Neural progenitor cell (in vitro differentiated cells): ENCODE results near the gene MMP2. TPM values are rescaled to one million over a fixed set of nuclear protein-coding genes. Genes with fewer than 3 reads are reported as not detected.

Experiments used
- DNase-seq: peaks from one replicate; pipeline ENCODE4 v3.0.0-alpha.2; 2016; ENCODE audit warnings: low spot score
- H2AFZ ChIP-seq: fragments of 200-600 bp; sonication (generic); replicated peaks from 2 replicates; pipeline ENCODE4 v1.6.1; 2016; ENCODE audit warnings: antibody characterized with exemption
- H3F3A ChIP-seq: fragments of 200-600 bp; sonication (generic); 2 replicates; pipeline ENCODE4 v1.6.1; 2016; ENCODE audit warnings: antibody characterized with exemption, low read depth
- H3K27ac ChIP-seq: fragments of 200-600 bp; sonication (generic); 2 replicates; pipeline ENCODE4 v1.5.1; 2016; ENCODE audit warnings: mild to moderate bottlenecking
- H3K27me3 ChIP-seq: fragments of 200-600 bp; sonication (generic); 2 replicates; pipeline ENCODE4 v1.6.1; 2016; ENCODE audit warnings: mild to moderate bottlenecking, moderate library complexity
- H3K36me3 ChIP-seq: fragments of 200-600 bp; sonication (generic); 2 replicates; pipeline ENCODE4 v1.5.1; 2016
- H3K4me1 ChIP-seq: fragments of 200-600 bp; sonication (generic); 2 replicates; pipeline ENCODE4 v1.6.1; 2016; ENCODE audit warnings: mixed run types
- H3K4me2 ChIP-seq: fragments of 200-600 bp; sonication (generic); 2 replicates; pipeline ENCODE4 v1.6.1; 2016
- H3K4me3 ChIP-seq: fragments of 200-600 bp; sonication (generic); 2 replicates; pipeline ENCODE4 v1.5.1; 2016
- H3K79me2 ChIP-seq: fragments of 200-600 bp; sonication (generic); 2 replicates; pipeline ENCODE4 v1.6.1; 2016; ENCODE audit warnings: low read depth
- H3K9ac ChIP-seq: fragments of 200-600 bp; sonication (generic); 2 replicates; pipeline ENCODE4 v1.6.1; 2016
- H3K9me3 ChIP-seq: fragments of 200-600 bp; sonication (generic); 2 replicates; pipeline ENCODE4 v1.5.1; 2016; ENCODE audit warnings: low read depth
- H4K20me1 ChIP-seq: fragments of 200-600 bp; sonication (generic); 2 replicates; pipeline ENCODE4 v1.6.1; 2016; ENCODE audit warnings: low read depth
- H3K27ac Mint-ChIP-seq: 3 replicates; pipeline ENCODE4 v1.8.0; 2021; ENCODE audit warnings: mixed read lengths
- H3K27me3 Mint-ChIP-seq: 2 replicates; pipeline ENCODE4 v1.8.0; 2022; ENCODE audit warnings: low read depth, mild to moderate bottlenecking, inconsistent platforms, moderate library complexity, mixed read lengths; ENCODE audit not compliant: insufficient read depth
- H3K36me3 Mint-ChIP-seq: 3 replicates; pipeline ENCODE4 v1.8.0; 2021; ENCODE audit warnings: mixed read lengths
- H3K4me1 Mint-ChIP-seq: 3 replicates; pipeline ENCODE4 v1.8.0; 2021; ENCODE audit warnings: mixed read lengths
- H3K4me3 Mint-ChIP-seq: 3 replicates; pipeline ENCODE4 v1.8.0; 2021; ENCODE audit warnings: mild to moderate bottlenecking, moderate library complexity, mixed read lengths
- H3K9me3 Mint-ChIP-seq: 3 replicates; pipeline ENCODE4 v1.8.0; 2020; ENCODE audit warnings: mixed read lengths
- CTCF ChIP-seq: fragments of 200-600 bp; sonication (generic); IDR thresholded peaks from 2 replicates; pipeline ENCODE4 v1.5.1; 2017; ENCODE audit warnings: antibody characterized with exemption, mild to moderate bottlenecking
- EZH2 ChIP-seq: fragments of 200-600 bp; sonication (generic); IDR thresholded peaks from 2 replicates; pipeline ENCODE4 v1.6.1; 2017; ENCODE audit warnings: antibody characterized with exemption, mild to moderate bottlenecking, moderate library complexity
- EZH2phosphoT487 ChIP-seq: fragments of 200-600 bp; sonication (generic); IDR thresholded peaks from 2 replicates; pipeline ENCODE4 v1.6.1; 2017; ENCODE audit warnings: antibody characterized with exemption
- total RNA-seq: library from RNA; depleted of rRNA; stranded (reverse); fragments of >200 nt; gene quantifications from 2 replicates; pipeline ENCODE4 v1.2.3, GENCODE V29; 2015; ENCODE audit warnings: low replicate concordance

MMP2 gene
- total RNA-seq, 1 donor from 2014 or later = 18.3 TPM

- H3K9ac ChIP-seq = no peak overlapping the region
- H3K79me2 ChIP-seq = no peaks in the 10 kb centered on the region
- peak; percentile 73 for DNase-seq
- no peaks in the 10 kb centered on the region for H4K20me1 ChIP-seq
- H3K4me3 Mint-ChIP-seq = peak overlapping the region; percentile 95
- H3F3A ChIP-seq = peaks cover 16% of the 10 kb centered on the region
- H3K4me1 Mint-ChIP-seq = peaks cover 17% of the 10 kb centered on the region
- no peak overlapping the region for H3K27ac ChIP-seq
- no peaks in the 10 kb centered on the region for H3K9me3 ChIP-seq
- H3K36me3 Mint-ChIP-seq = peaks cover 15% of the 10 kb centered on the region
- H3K4me3 ChIP-seq = peak overlapping the region; percentile 63
- H3K27me3 Mint-ChIP-seq = peaks cover 20% of the 10 kb centered on the region
- TF ChIP-seq CTCF = no peak
- peak; percentile 38 for TF ChIP-seq EZH2
- no peak for TF ChIP-seq EZH2phosphoT487
- H3K4me2 ChIP-seq = peak overlapping the region; percentile 82
- no peaks in the 10 kb centered on the region for H3K9me3 Mint-ChIP-seq
- peaks cover 72% of the 10 kb centered on the region for H3K27me3 ChIP-seq
- no peaks in the 10 kb centered on the region for H3K36me3 ChIP-seq
- H2AFZ ChIP-seq = peak overlapping the region; percentile 97
- peak overlapping the region; percentile 12 for H3K27ac Mint-ChIP-seq
- peaks cover 13% of the 10 kb centered on the region for H3K4me1 ChIP-seq
These were observed 1.2 kb downstream of the MMP2 start for GRCh38 chr16:55480228-55480655.

- no peak overlapping the region for H3K27ac Mint-ChIP-seq
- Histone ChIP-seq H3K27me3 (peaks cover 64% of the 10 kb centered on the region), H3K4me1 (peaks cover 13% of the 10 kb centered on the region), H3K9me3 (no peaks in the 10 kb centered on the region), H2AFZ (no peak overlapping the region), H3K4me3 (no peak overlapping the region), H3K36me3 (no peaks in the 10 kb centered on the region), H3K27ac (no peak overlapping the region), H4K20me1 (no peaks in the 10 kb centered on the region), H3K9ac (no peak overlapping the region), H3F3A (peaks cover 16% of the 10 kb centered on the region), H3K79me2 (no peaks in the 10 kb centered on the region), H3K4me2 (peak overlapping the region; percentile 82)
- H3K4me3 Mint-ChIP-seq = peak overlapping the region; percentile 95
- H3K36me3 Mint-ChIP-seq = peaks cover 19% of the 10 kb centered on the region
- TF ChIP-seq EZH2phosphoT487 (no peak), EZH2 (no peak), CTCF (no peak)
- peaks cover 18% of the 10 kb centered on the region for H3K27me3 Mint-ChIP-seq
- DNase-seq = no peak
- no peaks in the 10 kb centered on the region for H3K9me3 Mint-ChIP-seq
- H3K4me1 Mint-ChIP-seq = peaks cover 17% of the 10 kb centered on the region
These were observed 2.0 kb downstream of the MMP2 start for GRCh38 chr16:55481023-55481422.

- Histone ChIP-seq H3K36me3 (no peaks in the 10 kb centered on the region), H3K4me1 (peaks cover 13% of the 10 kb centered on the region), H3K9ac (no peak overlapping the region), H3K4me3 (no peak overlapping the region), H3K27me3 (peaks cover 54% of the 10 kb centered on the region), H3K9me3 (no peaks in the 10 kb centered on the region), H2AFZ (no peak overlapping the region), H3K27ac (no peak overlapping the region), H3K79me2 (no peaks in the 10 kb centered on the region), H4K20me1 (no peaks in the 10 kb centered on the region), H3F3A (peaks cover 16% of the 10 kb centered on the region), H3K4me2 (no peak overlapping the region)
- Mint-ChIP-seq H3K4me3 (no peak overlapping the region), H3K36me3 (peaks cover 23% of the 10 kb centered on the region), H3K4me1 (peaks cover 17% of the 10 kb centered on the region), H3K27me3 (peaks cover 18% of the 10 kb centered on the region), H3K9me3 (no peaks in the 10 kb centered on the region), H3K27ac (no peak overlapping the region)
- no peak for TF ChIP-seq EZH2phosphoT487
- TF ChIP-seq CTCF = no peak
- no peak for TF ChIP-seq EZH2
- DNase-seq = no peak
These were observed 3.1 kb downstream of the MMP2 start for GRCh38 chr16:55482056-55482455.
